K562 treated with DMSO at 1 percent for 48 hours (cell line): ENCODE results near the gene ZBED5. TPM values are rescaled to one million over a fixed set of nuclear protein-coding genes. Genes with fewer than 3 reads are reported as not detected.

Source experiments
- total RNA-seq: library from RNA; unstranded; fragments of 300-600 nt; gene quantifications from 2 replicates; pipeline ENCODE4 v1.2.3, GENCODE V29; 2022; ENCODE audit warnings: low replicate concordance; ENCODE audit errors: extremely low read depth

Gene ZBED5
- 153 TPM in 1 of 2 replicates, not detected in the other for total RNA-seq

DNA sequence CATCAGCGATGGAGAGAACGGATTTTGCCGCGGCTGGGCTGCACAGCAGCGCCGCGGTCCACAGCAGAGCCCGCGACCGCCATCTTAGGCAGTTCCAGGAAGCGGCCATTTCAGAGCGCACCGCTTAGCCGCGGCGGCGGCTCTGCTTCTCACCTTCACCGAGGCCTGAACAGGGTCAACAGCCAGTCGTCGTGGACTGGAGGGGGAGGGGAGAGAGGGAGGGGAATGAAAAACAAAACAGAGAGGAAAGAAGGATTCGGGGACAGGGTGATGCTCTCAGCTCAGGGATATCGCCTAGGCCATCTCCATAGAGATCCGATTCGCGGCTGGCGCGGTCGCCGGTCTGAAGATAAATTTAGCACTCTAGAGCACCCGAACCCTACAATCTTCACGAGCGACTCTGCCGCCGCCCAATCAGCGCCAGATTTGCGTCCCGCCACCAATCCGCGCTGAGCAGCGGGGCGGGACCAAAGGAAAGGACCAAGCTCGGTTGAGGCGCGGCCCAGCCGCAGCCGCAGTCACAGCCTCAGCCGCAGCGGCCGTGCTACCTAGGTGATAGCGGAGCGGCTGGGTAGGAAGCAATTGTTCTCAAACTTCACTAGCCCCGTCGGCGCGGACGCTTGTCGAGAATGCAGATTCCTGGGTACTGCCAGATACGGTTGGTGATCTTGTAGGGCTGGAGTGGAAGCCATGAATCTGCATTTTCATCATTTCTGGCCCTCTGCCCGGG, at the start of gene ZBED5:
Gene ZBED5, minus strand, starts transcription at position 345 of the 730 bp plus-strand sequence. CDS start 3,108 bp downstream, outside the sequence.

DNA sequence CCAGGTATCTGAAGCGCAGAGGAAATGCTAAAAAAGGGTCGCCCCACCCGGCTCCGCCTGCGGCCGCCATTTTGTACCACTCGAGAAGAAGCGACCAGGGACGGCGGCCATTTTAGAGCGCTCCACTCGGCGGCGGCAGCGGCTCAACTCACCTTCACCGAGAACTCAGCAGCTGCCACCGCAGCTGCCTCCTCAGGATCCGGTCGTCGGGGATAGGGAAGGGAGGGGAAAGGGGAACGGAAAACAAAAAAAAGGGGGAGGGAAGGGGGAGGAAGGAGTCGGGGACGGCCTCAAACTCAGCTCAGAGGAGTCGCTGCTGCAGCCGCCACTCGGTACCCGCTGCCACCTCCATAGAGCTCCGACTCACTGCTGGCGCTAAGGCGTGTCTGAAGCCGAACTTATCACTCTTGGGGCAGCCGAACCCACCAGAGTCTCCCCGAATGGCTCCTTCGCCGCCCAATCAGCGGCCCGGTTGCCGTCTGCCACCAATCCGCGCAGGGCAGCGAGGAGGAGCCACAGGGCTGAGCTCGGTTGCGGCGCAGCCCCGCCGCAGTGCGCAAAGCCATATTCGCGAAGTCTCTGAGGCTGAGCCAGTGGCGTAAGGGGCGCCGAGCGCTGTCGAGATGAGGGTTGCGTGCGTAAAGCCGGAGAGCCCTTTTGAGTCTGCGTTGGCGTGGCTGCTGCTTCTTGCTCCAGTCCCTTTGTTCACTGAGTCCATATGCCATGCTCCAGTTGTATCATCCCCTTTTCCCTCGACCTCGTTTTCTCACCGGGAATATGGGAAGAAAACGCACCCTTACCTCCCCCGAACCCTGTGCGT, 49.1 kb downstream of the ZBED5 start, which contains the start of gene EIF4G2:
Gene EIF4G2, minus strand, starts transcription at position 374 of the 820 bp plus-strand sequence.

Other genes starting within 250 kb of the ZBED5 start
- gene IRAG1, start 164.3 kb downstream of the ZBED5 start, total RNA-seq = not detected in 2 replicates
- gene CTR9, start 106.8 kb downstream of the ZBED5 start, total RNA-seq = not detected in 2 replicates
- gene EIF4G2, start 49.1 kb downstream of the ZBED5 start, total RNA-seq = 814 and 3,695 TPM in 2 replicates